NB4 (cell line): ENCODE results near the gene RAB26.

ENCODE experiments used
- DNase-seq: peaks from one replicate; pipeline ENCODE4 v3.0.0; 2010; ENCODE audit warnings: low read depth
- H3K4me3 ChIP-seq: one replicate; pipeline ENCODE4 v1.5.1; 2011; ENCODE audit warnings: mild to moderate bottlenecking, low read depth, low read length, moderate library complexity
- MYC ChIP-seq: IDR thresholded peaks from 2 replicates; pipeline ENCODE4 v1.6.1; 2011; ENCODE audit warnings: low read depth, low read length
- POLR2A ChIP-seq: IDR thresholded peaks from 2 replicates; pipeline ENCODE4 v1.6.1; 2011; ENCODE audit warnings: mild to moderate bottlenecking; ENCODE audit not compliant: insufficient read length; ENCODE audit errors: extremely low read depth
- TF ChIP-seq, protein P1 (sequence below): IDR thresholded peaks from 2 replicates; pipeline ENCODE4 v1.6.1; 2011; ENCODE audit warnings: low read depth, low read length
- TF ChIP-seq, protein P2 (sequence below): IDR thresholded peaks from one replicate; pipeline ENCODE4 v1.5.1; 2012; ENCODE audit warnings: low read depth, low read length

Gene RAB26

DNA sequence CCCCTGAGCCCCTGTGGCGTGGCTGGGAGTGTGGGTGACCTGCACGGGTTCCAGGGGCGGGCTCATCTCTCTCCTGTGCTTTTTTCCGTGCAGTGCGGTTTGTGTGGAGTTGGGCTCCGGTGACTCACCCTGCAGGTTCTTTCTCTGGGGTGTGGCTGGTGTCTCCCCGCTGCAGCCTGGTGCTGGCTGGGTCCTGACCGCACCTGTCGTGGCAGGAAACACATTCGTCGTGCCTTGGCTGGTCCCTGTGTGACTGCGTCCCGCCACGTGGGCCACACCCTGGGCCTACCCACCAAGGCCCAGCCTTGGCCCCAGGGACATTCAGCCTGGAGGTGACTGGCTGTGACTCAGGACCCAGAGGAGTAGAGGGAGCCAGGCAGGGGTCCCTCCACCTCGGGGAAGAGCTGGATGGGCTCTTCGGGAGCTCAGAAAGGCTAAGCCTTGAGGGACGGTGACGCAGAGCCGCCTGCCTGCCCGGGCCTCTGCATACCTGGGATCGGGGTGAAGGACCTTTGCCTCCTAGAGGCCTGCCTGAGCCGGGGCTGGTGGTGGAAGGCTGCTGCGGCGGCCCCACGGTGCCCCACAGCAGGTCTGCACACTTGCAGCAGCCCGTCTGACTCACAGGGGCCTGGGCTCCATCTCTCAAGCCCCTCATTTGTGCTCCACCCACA lies 14.9 kb downstream of the RAB26 start:
- TF ChIP-seq, protein P1, sequence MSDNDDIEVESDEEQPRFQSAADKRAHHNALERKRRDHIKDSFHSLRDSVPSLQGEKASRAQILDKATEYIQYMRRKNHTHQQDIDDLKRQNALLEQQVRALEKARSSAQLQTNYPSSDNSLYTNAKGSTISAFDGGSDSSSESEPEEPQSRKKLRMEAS: no peak
- TF ChIP-seq MYC (no peak), POLR2A (no peak)
- TF ChIP-seq, protein P2, sequence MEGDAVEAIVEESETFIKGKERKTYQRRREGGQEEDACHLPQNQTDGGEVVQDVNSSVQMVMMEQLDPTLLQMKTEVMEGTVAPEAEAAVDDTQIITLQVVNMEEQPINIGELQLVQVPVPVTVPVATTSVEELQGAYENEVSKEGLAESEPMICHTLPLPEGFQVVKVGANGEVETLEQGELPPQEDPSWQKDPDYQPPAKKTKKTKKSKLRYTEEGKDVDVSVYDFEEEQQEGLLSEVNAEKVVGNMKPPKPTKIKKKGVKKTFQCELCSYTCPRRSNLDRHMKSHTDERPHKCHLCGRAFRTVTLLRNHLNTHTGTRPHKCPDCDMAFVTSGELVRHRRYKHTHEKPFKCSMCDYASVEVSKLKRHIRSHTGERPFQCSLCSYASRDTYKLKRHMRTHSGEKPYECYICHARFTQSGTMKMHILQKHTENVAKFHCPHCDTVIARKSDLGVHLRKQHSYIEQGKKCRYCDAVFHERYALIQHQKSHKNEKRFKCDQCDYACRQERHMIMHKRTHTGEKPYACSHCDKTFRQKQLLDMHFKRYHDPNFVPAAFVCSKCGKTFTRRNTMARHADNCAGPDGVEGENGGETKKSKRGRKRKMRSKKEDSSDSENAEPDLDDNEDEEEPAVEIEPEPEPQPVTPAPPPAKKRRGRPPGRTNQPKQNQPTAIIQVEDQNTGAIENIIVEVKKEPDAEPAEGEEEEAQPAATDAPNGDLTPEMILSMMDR: no peak
- H3K4me3 ChIP-seq: no peak overlapping the region
- DNase-seq: no peak

DNA sequence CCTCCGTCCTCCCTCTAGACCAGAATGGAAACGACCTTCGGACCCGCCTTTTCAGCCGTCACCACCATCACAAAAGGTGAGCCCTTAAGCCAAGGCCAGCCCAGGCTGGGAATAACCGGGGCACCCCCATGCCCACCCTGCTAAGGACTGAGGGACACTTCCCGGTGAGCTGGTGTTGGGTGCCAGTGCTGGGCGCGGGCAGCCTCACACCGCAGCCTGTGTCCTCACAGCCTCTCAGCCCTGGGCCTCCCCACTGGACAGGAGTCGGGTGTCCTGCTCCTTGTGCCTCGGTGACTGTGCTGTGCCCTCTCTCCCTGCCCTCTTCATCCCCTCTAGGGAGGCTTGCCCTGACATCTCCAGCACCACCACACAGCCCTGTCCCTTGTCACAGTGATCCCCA lies 17.4 kb downstream of the RAB26 start:
- no peak overlapping the region for H3K4me3 ChIP-seq
- DNase-seq: no peak
- TF ChIP-seq, protein P1: no peak
- TF ChIP-seq, protein P2: no peak
- TF ChIP-seq POLR2A: no peak
- TF ChIP-seq MYC: no peak

DNA sequence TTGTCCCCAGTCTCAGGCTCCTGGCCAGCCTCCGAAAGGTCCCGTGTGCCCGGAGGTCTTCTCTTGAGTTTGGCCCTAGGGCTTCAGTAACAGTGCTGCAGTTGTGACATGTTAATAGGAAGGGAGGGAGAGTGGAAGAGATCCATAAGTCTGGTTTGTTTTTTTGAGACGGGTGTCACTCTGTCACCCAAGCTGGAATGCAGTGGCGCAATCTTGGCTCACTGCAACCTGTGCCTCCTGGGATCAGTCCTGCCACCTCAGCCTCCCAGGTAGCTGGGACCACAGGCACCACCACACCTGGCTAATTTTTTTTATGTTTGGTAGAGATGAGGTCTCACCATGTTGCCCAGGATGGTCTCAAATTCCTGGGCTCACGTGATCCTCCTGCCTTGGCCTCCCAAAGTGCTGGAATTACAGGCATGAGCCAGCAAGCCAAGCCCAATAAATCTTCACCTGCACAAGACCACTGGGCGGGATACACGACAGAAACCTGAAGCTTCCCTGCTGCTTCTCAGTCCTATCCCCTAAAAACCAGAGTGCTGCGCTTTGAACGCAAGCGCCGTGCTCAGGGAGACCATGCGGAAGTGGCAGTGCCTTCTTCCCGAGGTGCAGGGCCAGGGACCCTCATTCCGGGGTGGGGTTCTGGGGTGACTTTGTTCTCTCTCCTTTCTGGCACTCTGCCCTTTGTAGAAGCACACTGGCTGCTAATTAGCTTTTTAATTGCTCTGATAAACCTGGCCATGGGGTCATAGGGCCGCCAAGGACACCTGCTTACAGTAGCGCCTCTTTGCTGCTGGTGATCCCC lies 18.0 kb downstream of the RAB26 start:
- H3K4me3 ChIP-seq: no peak overlapping the region
- DNase-seq: no peak
- TF ChIP-seq, protein P1: no peak
- TF ChIP-seq POLR2A (no peak), MYC (no peak)
- TF ChIP-seq, protein P2: no peak

DNA sequence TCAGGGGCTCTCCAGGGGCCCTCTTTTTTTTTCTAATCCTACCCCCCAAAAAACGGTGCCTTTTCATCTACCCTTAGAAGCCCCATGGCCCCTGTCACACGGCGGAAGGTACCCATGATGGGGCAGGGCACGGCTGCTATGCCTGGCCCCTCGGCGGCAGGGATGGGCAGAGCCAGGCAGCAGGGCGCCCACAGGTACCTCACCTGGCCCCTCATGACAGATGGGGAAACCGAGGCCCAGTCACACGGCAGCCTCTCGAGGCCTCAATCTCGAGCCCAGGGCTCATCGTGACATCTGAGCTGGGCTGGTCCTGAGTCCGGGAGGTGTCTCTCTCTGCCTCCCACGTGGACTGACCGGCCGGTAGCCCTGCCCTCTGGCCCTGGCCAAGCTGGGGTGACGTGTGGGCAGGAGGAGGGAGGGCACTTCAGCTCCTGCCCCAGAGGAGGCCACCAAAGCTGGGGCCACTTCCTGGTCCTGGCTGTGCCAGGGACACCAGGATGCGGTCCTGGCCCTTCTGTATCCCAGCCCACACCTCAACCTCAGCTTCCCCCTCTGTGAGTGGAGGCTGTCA lies 18.7 kb downstream of the RAB26 start:
- TF ChIP-seq MYC: no peak
- TF ChIP-seq, protein P2: no peak
- TF ChIP-seq POLR2A: no peak
- TF ChIP-seq, protein P1: no peak

DNA sequence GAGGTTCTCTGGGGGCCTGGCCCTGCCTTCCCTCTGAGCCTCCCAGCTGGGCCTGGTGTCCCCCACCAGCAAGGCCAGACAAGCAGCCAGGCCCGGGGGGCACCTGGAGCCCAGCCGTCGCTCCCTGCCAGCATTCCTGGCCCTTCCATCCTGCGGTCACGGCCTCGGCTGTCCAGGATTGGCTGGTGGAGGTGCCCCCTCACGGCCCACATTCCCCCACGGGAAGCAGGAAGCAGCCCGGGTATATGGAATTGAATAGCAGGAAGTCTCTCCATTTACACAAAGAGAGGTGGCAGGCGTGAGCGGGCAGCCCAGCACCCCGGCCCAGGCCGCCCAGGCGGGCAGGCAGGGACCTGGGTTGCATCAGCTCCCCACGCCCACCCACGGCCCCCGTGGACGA lies 21.7 kb downstream of the RAB26 start:
- TF ChIP-seq, protein P1: no peak
- TF ChIP-seq MYC: no peak
- TF ChIP-seq POLR2A: no peak
- TF ChIP-seq, protein P2: no peak
- no peak overlapping the region for H3K4me3 ChIP-seq
- DNase-seq: no peak

More for the DNA sequence above, 18.7 kb downstream of the RAB26 start:
- DNase-seq: no peak
- H3K4me3 ChIP-seq: no peak overlapping the region
